Suppressor macrophage treated with lipopolysaccharide for 1 hour (primary cell): ENCODE data around the gene SLC22A8.
A peak's percentile ranks its signal among the peaks of the same experiment; 100 is the strongest.
"Not testable (repeated sequence)": the region's sequence is repeated elsewhere in the genome, so short reads cannot be mapped to it uniquely, and the experiment has no call there.

Source experiments
- DNase-seq, 3 donors: peaks; one replicate each; pipeline ENCODE4 v3.0.0-alpha.2; 2020 to 2022

The SLC22A8 gene

DNA sequence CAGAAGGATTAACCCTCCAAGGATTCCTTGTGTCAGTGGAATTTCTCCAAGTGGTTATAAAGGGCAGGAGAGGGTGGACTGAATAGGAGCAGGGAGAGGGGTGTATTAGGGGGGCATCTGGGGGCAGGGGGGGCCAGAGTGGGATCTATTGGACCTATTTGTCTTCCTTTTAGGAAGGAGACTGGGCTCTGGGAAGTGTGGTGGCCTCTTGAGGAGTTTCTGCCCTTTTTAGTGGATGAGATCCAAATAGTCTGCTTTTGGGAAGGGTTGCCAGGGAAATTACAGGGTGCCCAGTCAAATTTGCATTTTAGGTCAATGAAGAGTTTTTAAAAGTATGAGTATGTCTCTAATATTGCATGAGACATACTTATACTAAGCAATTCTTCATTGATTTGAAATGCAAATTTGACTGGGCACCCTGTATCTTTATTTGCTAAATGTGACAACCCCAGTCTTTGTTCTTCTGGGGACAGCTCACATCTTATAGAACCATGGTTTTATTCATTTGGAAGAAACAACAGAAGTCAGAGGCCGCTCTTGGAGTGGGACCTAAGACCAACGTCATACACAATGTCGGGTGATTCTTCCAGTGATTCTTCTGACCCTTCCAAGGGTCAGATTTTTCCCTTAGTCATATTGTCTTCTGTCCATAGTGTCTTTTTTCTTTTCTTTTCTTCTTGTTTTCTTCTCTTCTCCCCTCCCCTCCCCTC, 30.4 kb downstream of the SLC22A8 start:
- no peak for DNase-seq

- no peak for DNase-seq
Measured at GRCh38 chr11:62984451-62984991, 31.1 kb downstream of the SLC22A8 start, which contains the start of gene SLC22A6. Gene SLC22A6, minus strand, starts transcription at chr11:62984967. Its CDS starts 277 bp downstream, at chr11:62984690.

DNA sequence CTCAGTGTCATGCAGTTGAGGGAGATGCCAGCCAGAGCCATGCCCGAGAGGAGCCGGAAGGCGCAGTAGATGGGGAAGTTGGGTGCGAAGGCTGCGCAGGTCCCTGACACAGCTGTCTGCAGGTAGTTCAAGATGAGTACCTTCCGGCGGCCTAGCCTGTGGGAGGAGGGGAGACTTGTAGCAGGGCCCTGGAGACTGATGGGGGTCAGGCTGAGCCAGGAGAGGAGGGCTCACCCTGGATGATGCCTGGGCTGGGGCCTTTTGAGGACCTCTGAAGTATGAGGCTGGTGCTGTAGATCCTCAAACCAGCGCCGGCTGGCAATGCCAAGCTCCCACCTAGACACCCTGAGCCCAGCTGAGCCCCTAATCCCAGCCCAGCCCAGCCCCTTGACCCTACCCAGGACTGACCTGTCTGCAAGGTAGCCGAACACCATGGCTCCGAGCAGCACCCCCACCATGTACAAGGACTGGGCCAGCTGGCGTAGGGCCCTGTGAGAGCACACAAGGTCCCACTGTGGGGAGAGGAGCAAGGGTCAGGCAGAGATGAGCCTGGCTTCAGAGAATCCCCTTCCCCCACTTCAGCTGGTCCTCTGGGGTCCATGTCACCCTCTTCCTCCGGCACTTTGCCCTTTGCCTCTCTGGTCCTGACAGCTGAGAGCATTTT, 32.0 kb downstream of the SLC22A8 start:
- no peak for DNase-seq

DNA sequence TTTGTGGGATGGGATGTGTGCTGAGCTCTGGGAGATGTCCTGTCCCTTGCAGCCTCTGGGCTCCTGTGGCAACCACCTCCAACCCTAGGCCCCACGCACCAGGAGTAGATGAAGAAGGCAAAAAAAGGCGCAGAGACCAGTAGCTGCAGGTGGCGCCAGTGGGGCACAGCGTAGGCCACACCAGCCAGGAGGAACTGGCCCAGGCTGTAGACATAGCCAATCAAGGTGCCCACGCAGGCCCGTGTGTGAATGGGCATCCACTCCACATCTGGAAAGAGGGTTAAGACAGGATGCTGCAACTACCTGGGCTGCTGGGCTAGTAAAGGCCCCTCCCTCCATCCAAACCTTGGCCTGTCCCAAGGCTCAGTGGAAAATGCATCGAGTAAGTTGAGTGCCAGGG, 33.9 kb downstream of the SLC22A8 start:
- no peak for DNase-seq

GRCh38 chr11:62980133-62980760, 35.4 kb downstream of the SLC22A8 start:
- peak in 2 of 3 donors; percentile 1 to 10 for DNase-seq

- DNase-seq, result peak in 1 of 3 donors; percentile 2
Measured at GRCh38 chr11:62976109-62976508, 39.5 kb downstream of the SLC22A8 start.

GRCh38 chr11:62974848-62975522, 40.7 kb downstream of the SLC22A8 start:
- peak in 2 of 3 donors; percentile 12 to 23 for DNase-seq

DNA sequence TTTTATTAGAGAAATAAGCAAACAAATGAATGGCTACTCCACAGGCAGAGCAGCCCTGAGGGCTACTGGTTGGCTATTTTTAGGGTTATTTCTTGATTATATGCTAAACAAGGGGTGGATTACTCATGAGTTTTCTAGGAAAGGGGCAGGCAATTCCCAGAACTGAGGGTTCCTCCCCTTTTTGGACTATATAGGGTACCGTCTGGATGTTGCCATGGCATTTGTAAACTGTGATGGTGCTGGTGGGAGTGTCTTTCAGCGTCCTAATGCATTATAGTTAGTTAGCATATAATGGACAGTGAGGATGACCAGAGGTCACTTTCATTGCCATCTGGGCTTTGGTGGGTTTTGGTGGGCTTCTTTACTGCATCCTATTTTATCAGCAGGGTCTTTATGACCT, 50.1 kb downstream of the SLC22A8 start:
- no peak for DNase-seq

DNA sequence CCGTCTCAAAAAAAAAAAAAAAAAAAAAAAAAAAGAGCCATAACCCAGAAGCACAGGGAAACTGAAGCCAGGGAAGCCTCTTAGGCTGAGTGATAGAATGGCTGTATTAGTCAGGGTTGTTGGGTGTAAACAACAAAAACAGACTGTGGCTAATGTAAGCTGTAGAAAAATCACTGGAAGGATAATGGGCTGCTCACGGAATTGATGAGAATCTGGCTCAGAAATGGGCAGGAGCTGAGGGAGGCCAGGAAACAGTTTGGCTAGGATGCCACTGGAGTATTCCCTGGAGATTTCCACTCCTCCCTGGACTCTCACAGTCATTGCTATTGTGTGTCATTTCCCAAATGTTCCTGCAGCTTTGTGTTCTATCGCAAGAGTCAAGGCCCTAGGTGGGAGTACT, 53.2 kb downstream of the SLC22A8 start:
- no peak for DNase-seq

DNA sequence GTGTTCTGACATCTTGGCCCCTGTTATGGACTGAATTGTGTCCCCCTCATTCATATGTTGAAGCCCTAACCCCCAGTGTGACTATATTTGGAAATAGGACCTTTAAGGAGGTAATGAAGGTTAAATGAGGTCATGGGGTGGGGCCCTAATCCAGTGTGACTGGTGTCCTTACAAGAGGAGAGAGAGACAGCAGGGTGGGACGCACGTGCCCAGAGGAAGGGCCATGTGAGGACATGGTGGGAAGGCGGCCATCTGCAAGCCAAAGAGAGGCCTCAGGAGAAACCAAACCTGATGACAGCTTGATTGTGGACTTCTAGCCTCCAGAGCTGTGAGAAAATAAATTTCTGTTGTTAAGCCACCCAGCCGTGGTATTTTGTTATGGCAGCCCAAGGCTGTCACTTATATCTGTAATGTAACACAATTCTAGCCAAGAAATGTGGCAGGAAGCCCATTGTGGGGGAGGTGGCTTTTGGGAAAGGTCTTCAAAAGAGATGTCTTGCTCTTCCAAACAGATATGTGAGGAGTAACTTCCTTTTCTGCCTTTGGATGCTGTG, 54.5 kb downstream of the SLC22A8 start:
- DNase-seq, result no peak

- DNase-seq, result no peak
Measured at GRCh38 chr11:62959422-62959980, 56.1 kb downstream of the SLC22A8 start.

- DNase-seq, result peak; percentile 46 to 68 (median 47)
Measured at GRCh38 chr11:62958547-62959421, 56.9 kb downstream of the SLC22A8 start.

- no peak for DNase-seq
Measured at GRCh38 chr11:62957147-62957546, 58.5 kb downstream of the SLC22A8 start.

DNA sequence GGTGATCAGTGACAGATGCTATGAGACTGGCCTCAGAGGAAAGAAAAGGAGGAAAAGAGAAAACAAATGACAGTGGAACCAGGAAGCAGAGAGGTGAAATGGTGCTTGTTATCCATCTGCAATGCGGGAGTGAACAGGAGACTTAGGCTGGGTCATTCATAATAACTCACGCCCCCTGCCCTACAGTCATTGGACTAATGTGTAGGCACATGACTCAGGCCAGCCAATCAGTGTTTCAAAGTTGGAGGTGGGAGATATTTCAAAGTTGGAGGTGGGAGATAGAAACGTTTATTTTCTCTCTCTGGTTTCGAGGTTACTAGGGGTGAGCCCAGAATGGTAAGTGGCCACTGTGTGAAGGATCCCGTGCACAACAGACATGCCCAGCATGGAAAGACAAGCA, 61.2 kb downstream of the SLC22A8 start:
- no peak for DNase-seq

DNA sequence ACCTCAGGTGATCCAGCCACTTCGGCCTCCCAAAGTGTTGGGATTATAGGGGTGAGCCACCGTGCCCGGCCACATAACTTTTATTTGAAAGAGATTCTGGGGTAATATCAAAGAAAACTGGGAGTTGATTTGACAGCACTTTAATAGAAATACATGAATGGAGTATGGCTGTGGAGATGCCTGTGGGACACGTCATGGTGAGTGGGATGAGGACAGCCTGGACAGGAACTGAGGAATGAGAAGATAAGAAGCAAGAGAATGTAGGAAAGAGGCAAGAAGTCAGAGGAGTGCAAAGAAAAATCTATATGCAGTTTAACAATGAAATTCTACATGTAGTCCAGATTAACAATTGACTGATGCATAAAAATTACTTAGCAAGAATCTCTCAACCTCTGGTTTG, 61.8 kb downstream of the SLC22A8 start:
- DNase-seq, result no peak

- no peak for DNase-seq
Measured at GRCh38 chr11:62948765-62949320, 66.8 kb downstream of the SLC22A8 start.

DNA sequence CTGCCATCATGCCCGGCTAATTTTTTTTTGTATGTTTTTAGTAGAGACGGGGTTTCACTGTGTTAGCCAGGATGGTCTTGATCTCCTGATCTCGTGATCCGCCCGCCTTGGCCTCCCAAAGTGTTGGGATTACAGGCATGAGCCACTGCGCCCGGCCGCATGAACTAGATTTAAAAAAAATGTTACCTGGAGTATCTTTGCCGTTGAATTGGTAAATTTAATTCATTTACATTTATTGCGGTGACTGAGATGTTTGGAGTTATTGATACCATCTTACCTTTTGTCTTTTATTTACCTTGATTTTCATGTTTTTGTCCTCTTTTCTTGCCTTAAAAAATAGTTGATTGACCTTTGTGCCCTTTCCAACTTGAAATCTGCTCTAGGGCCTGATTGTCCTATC, 70.1 kb downstream of the SLC22A8 start:
- DNase-seq, result not testable (repeated sequence)
